Muscle of leg (tissue), 11 donors: ENCODE measurements around the gene STIM2. TPM values are rescaled to one million over a fixed set of nuclear protein-coding genes. Genes with fewer than 3 reads are reported as not detected.
A peak's percentile ranks its signal among the peaks of the same experiment; 100 is the strongest.

ENCODE experiments used
- DNase-seq: peaks from one replicate; pipeline ENCODE4 v3.0.0; 2013
- H3K27ac ChIP-seq: one replicate; pipeline ENCODE4 v1.5.1; 2013; ENCODE audit warnings: mild to moderate bottlenecking, low read length, control low read depth
- H3K27me3 ChIP-seq: one replicate; pipeline ENCODE4 v1.6.1; 2013; ENCODE audit warnings: low read length; ENCODE audit not compliant: control insufficient read depth, insufficient read depth
- H3K36me3 ChIP-seq: one replicate; pipeline ENCODE4 v1.6.1; 2013; ENCODE audit warnings: low read length; ENCODE audit not compliant: control insufficient read depth, insufficient read depth
- H3K4me1 ChIP-seq: one replicate; pipeline ENCODE4 v1.6.1; 2013; ENCODE audit warnings: low read length; ENCODE audit not compliant: control insufficient read depth, insufficient read depth
- H3K4me3 ChIP-seq: one replicate; pipeline ENCODE4 v1.5.1; 2013; ENCODE audit warnings: low read length, control low read depth
- H3K9me3 ChIP-seq: replicated peaks from 2 replicates; pipeline ENCODE4 v1.6.1; 2013; ENCODE audit warnings: low read depth, low read length; ENCODE audit not compliant: control insufficient read depth
- WGBS: methylation state at CpG from one replicate; pipeline ENCODE4 v1.1.5; 2013; ENCODE audit warnings: missing lambda C conversion rate; ENCODE audit not compliant: insufficient coverage; 5-methylcytosine and 5-hydroxymethylcytosine counted together
- polyA plus RNA-seq, 8 donors: library from polyadenylated mRNA; unstranded; fragments of 120-200 nt; gene quantifications; one replicate each; pipeline versions ENCODE4 v1.2.1 to v1.2.3, GENCODE V29; 2013; ENCODE audit warnings: inconsistent platforms in 1 of 8, low replicate concordance in 1 of 8; ENCODE audit not compliant: insufficient read length in 8 of 8, insufficient read depth in 1 of 8
- total RNA-seq: library from RNA; stranded (reverse); fragments of 120-200 nt; gene quantifications from one replicate; pipeline ENCODE4 v1.2.4, GENCODE V29; 2013

The STIM2 gene
- total and polyA plus RNA-seq, 9 donors = 39.7 to 56.9 (median 46.6) TPM

DNA sequence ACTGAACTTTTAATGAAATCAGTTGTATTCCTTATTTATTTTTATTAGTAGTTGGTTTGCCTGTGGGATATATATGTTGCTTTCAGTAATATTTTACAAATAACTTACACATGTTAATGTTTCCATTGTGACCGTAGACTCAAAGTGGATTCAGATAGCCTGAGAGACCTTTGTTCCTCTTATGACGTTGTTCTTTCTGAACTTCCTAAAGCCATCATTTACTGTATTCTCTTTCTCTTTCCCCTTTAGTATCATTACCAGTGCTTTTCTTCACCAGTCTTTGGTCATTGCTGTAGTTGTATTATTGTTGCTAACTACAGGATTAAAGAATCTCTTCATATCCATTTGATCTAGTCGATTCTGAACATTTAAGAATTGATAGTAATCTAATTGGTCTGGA lies 4.3 kb downstream of the STIM2 start:
- Histone ChIP-seq H3K9me3 (no peaks in the 10 kb centered on the region), H3K4me3 (no peak overlapping the region), H3K4me1 (peaks cover 6% of the 10 kb centered on the region), H3K36me3 (no peaks in the 10 kb centered on the region), H3K27me3 (no peaks in the 10 kb centered on the region), H3K27ac (peak overlapping the region; percentile 39)
- peak; percentile 27 for DNase-seq
- no CpG with 5 or more reads among the region's 3 CpGs for WGBS

DNA sequence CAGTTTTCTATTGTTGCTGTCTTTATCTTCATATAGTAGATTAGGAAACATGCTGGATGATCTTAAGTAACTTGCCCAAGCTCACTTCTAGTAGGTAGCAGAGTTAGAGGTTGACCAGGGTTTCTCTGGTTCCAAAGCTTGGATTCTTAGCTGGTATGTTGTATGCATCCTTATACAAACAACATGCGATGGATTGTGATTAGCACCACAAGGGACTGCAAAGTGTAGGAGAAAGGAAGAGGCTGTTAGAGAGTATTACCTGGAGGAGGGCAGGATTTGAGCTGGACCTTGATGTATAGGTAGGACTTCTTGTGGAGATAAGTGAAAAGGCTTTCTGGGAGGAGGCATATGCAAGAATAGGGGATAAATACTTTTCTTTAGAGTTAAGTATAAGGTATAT lies 5.6 kb downstream of the STIM2 start:
- DNase-seq = no peak
- Histone ChIP-seq H3K4me3 (no peak overlapping the region), H3K27ac (no peak overlapping the region), H3K4me1 (peaks cover 4% of the 10 kb centered on the region), H3K9me3 (no peaks in the 10 kb centered on the region), H3K36me3 (no peaks in the 10 kb centered on the region), H3K27me3 (no peaks in the 10 kb centered on the region)
- no CpG with 5 or more reads among the region's 1 CpG for WGBS

DNA sequence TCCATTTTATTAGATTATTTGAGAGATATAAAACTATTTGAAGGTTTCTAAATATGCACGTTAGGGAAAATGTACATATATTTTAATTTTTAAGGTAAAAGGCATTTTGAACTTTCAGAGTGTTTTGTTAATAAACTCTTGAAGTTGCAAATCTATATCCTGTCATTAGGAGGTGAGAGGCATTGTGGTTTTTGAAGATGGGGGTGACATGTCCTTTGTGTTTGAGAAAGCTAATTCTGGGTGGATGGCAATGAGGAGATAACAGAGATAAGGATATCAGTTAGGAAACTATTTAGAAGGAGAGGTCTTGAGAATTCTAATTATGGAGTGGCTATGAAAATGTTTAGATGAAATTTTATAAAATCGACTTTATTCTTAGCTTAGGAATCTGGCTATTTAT lies 6.1 kb downstream of the STIM2 start:
- H3K27me3 ChIP-seq = no peaks in the 10 kb centered on the region
- H3K4me1 ChIP-seq = peaks cover 4% of the 10 kb centered on the region
- H3K36me3 ChIP-seq = no peaks in the 10 kb centered on the region
- H3K27ac ChIP-seq = no peak overlapping the region
- no peak for DNase-seq
- H3K4me3 ChIP-seq = no peak overlapping the region
- H3K9me3 ChIP-seq = no peaks in the 10 kb centered on the region
- WGBS = no CpG with 5 or more reads among the region's 2 CpGs

GRCh38 chr4:26867914-26868684 lies 7.5 kb downstream of the STIM2 start:
- peak; percentile 19 for DNase-seq
- peak overlapping the region; percentile 29 for H3K27ac ChIP-seq
- H3K9me3 ChIP-seq = no peaks in the 10 kb centered on the region
- H3K27me3 ChIP-seq = no peaks in the 10 kb centered on the region
- H3K4me3 ChIP-seq = no peak overlapping the region
- peaks cover 4% of the 10 kb centered on the region for H3K4me1 ChIP-seq
- no peaks in the 10 kb centered on the region for H3K36me3 ChIP-seq
- WGBS = no CpG with 5 or more reads among the region's 3 CpGs

GRCh38 chr4:26870576-26871262 lies 10.1 kb downstream of the STIM2 start:
- no peak for DNase-seq
- peaks cover 4% of the 10 kb centered on the region for H3K4me1 ChIP-seq

GRCh38 chr4:26871611-26872010 lies 11.0 kb downstream of the STIM2 start:
- DNase-seq = no peak
- H3K27me3 ChIP-seq = no peaks in the 10 kb centered on the region
- peaks cover 9% of the 10 kb centered on the region for H3K36me3 ChIP-seq
- no peak overlapping the region for H3K27ac ChIP-seq
- 7% methylated on average over 2 of the region's 3 CpGs for WGBS
- no peaks in the 10 kb centered on the region for H3K9me3 ChIP-seq
- no peak overlapping the region for H3K4me3 ChIP-seq
- H3K4me1 ChIP-seq = peaks cover 4% of the 10 kb centered on the region

More at GRCh38 chr4:26870576-26871262, 10.1 kb downstream of the STIM2 start:
- Histone ChIP-seq H3K36me3 (peaks cover 9% of the 10 kb centered on the region), H3K27ac (no peak overlapping the region), H3K4me3 (no peak overlapping the region), H3K27me3 (no peaks in the 10 kb centered on the region), H3K9me3 (no peaks in the 10 kb centered on the region)
- WGBS = 92% methylated on average over 1 of the region's 2 CpGs

GRCh38 chr4:26873391-26874026 lies 12.9 kb downstream of the STIM2 start:
- Histone ChIP-seq H3K27me3 (no peaks in the 10 kb centered on the region), H3K4me1 (no peaks in the 10 kb centered on the region), H3K27ac (no peak overlapping the region), H3K36me3 (peaks cover 15% of the 10 kb centered on the region), H3K4me3 (no peak overlapping the region), H3K9me3 (peaks cover 4% of the 10 kb centered on the region)
- 81% methylated on average over 7 of the region's 10 CpGs for WGBS
- peak; percentile 42 for DNase-seq

- WGBS = 90% methylated on average over 7 of the region's 7 CpGs
- DNase-seq = no peak
- no peak overlapping the region for H3K27ac ChIP-seq
- H3K4me1 ChIP-seq = no peaks in the 10 kb centered on the region
- no peak overlapping the region for H3K4me3 ChIP-seq
- no peaks in the 10 kb centered on the region for H3K27me3 ChIP-seq
- H3K9me3 ChIP-seq = peaks cover 4% of the 10 kb centered on the region
- H3K36me3 ChIP-seq = peaks cover 18% of the 10 kb centered on the region
Observed at GRCh38 chr4:26874110-26874509, 13.5 kb downstream of the STIM2 start.

- H3K4me3 ChIP-seq = no peak overlapping the region
- no CpG with 5 or more reads among the region's 3 CpGs for WGBS
Observed at GRCh38 chr4:26877406-26877805, 16.8 kb downstream of the STIM2 start.

GRCh38 chr4:26877961-26878360 lies 17.3 kb downstream of the STIM2 start:
- DNase-seq = no peak
- WGBS = no CpG with 5 or more reads among the region's 3 CpGs
- peaks cover 18% of the 10 kb centered on the region for H3K36me3 ChIP-seq
- no peaks in the 10 kb centered on the region for H3K4me1 ChIP-seq
- H3K9me3 ChIP-seq = peaks cover 4% of the 10 kb centered on the region
- H3K4me3 ChIP-seq = no peak overlapping the region
- no peak overlapping the region for H3K27ac ChIP-seq
- H3K27me3 ChIP-seq = no peaks in the 10 kb centered on the region

More at GRCh38 chr4:26877406-26877805, 16.8 kb downstream of the STIM2 start:
- Histone ChIP-seq H3K27ac (no peak overlapping the region), H3K9me3 (peaks cover 4% of the 10 kb centered on the region), H3K4me1 (no peaks in the 10 kb centered on the region), H3K36me3 (peaks cover 18% of the 10 kb centered on the region), H3K27me3 (no peaks in the 10 kb centered on the region)
- DNase-seq = no peak
